Liver (tissue), 9 donors: ENCODE results near the gene CHD3. TPM values are rescaled to one million over a fixed set of nuclear protein-coding genes. Genes with fewer than 3 reads are reported as not detected.

Experiments used
- DNase-seq: peaks from one replicate; pipeline ENCODE4 v3.0.0-alpha.2; 2017; ENCODE audit warnings: low spot score
- H3K27ac ChIP-seq, 2 donors: one replicate each; pipeline ENCODE4 v1.7.0; 2013; ENCODE audit warnings: inconsistent platforms in 2 of 2, low read length in 2 of 2, control low read depth in 1 of 2, low read depth in 1 of 2, mild to moderate bottlenecking in 1 of 2
- H3K27me3 ChIP-seq, 4 donors: one replicate each; pipeline versions ENCODE4 v1.6.1 to v1.7.0; 2013; ENCODE audit warnings: low read length in 3 of 4, inconsistent platforms in 1 of 4, mild to moderate bottlenecking in 1 of 4, moderate library complexity in 1 of 4; ENCODE audit not compliant: control insufficient read depth in 4 of 4, insufficient read depth in 4 of 4
- H3K36me3 ChIP-seq, 4 donors: one replicate each; pipeline versions ENCODE4 v1.6.1 to v1.7.0; 2013; ENCODE audit warnings: low read length in 3 of 4, mild to moderate bottlenecking in 3 of 4, low read depth in 1 of 4, moderate library complexity in 1 of 4; ENCODE audit not compliant: control insufficient read depth in 4 of 4, insufficient read depth in 3 of 4
- H3K4me1 ChIP-seq, 4 donors: one replicate each; pipeline versions ENCODE4 v1.6.1 to v1.7.0; 2013; ENCODE audit warnings: low read length in 3 of 4, mild to moderate bottlenecking in 3 of 4, moderate library complexity in 1 of 4; ENCODE audit not compliant: control insufficient read depth in 4 of 4, insufficient read depth in 4 of 4
- H3K4me3 ChIP-seq, 3 donors: one replicate each; pipeline versions ENCODE4 v1.6.1 to v1.7.0; 2013; ENCODE audit warnings: low read length in 3 of 3, control low read depth in 1 of 3, low read depth in 1 of 3, mild to moderate bottlenecking in 1 of 3
- H3K9ac ChIP-seq, 2 donors: one replicate each; pipeline ENCODE4 v1.7.0; 2013; ENCODE audit warnings: low read length in 2 of 2, mild to moderate bottlenecking in 2 of 2, moderate library complexity in 2 of 2, control low read depth in 1 of 2, low read depth in 1 of 2
- H3K9me3 ChIP-seq, 4 donors: one replicate each; pipeline versions ENCODE4 v1.6.1 to v1.7.0; 2013; ENCODE audit warnings: low read length in 3 of 4; ENCODE audit not compliant: control insufficient read depth in 4 of 4
- EGR1 ChIP-seq, 2 donors: IDR thresholded peaks; 2 replicates each; pipeline ENCODE4 v1.6.1; 2016 to 2018; ENCODE audit warnings: antibody characterized with exemption in 2 of 2, low read depth in 2 of 2
- FOXA1 ChIP-seq: IDR thresholded peaks from 2 replicates; pipeline ENCODE4 v1.6.1; 2016; ENCODE audit warnings: antibody characterized with exemption
- FOXA2 ChIP-seq: IDR thresholded peaks from 2 replicates; pipeline ENCODE4 v1.6.1; 2016; ENCODE audit warnings: antibody characterized with exemption
- GABPA ChIP-seq, 2 donors: IDR thresholded peaks in 1 of 2; conservative IDR thresholded peaks in 1 of 2; 2 replicates each; pipeline ENCODE4 v1.6.1; 2016; ENCODE audit warnings: antibody characterized with exemption in 2 of 2, mild to moderate bottlenecking in 1 of 2, moderate library complexity in 1 of 2
- HNF4A ChIP-seq, 2 donors: conservative IDR thresholded peaks; 2 replicates each; pipeline ENCODE4 v1.6.1; 2016; ENCODE audit warnings: antibody characterized with exemption in 2 of 2, mild to moderate bottlenecking in 2 of 2
- HNF4G ChIP-seq: IDR thresholded peaks from 2 replicates; pipeline ENCODE4 v1.6.1; 2016; ENCODE audit warnings: antibody characterized with exemption
- JUND ChIP-seq, 2 donors: IDR thresholded peaks; 2 replicates each; pipeline ENCODE4 v1.6.1; 2016; ENCODE audit warnings: antibody characterized with exemption in 2 of 2
- NR2F2 ChIP-seq: IDR thresholded peaks from 2 replicates; pipeline ENCODE4 v1.6.1; 2016; ENCODE audit warnings: antibody characterized with exemption
- RAD21 ChIP-seq, 2 donors: IDR thresholded peaks; 2 replicates each; pipeline ENCODE4 v1.6.1; 2016; ENCODE audit warnings: antibody characterized with exemption in 2 of 2, mild to moderate bottlenecking in 2 of 2
- RXRA ChIP-seq, 2 donors: IDR thresholded peaks; 2 replicates each; pipeline ENCODE4 v1.6.1; 2017 to 2018; ENCODE audit warnings: antibody characterized with exemption in 2 of 2, mild to moderate bottlenecking in 1 of 2
- SP1 ChIP-seq: IDR thresholded peaks from 2 replicates; pipeline ENCODE4 v1.6.1; 2018; ENCODE audit warnings: antibody characterized with exemption, mild to moderate bottlenecking
- YY1 ChIP-seq: IDR thresholded peaks from 2 replicates; pipeline ENCODE4 v1.6.1; 2016; ENCODE audit warnings: antibody characterized with exemption, mild to moderate bottlenecking
- WGBS: extraction: QIAGEN DNeasy Blood & Tissue Kit; methylation state at CpG from one replicate; pipeline ENCODE4 v1.1.7; 2013; 5-methylcytosine and 5-hydroxymethylcytosine counted together
- polyA plus RNA-seq, 2 donors: library from polyadenylated mRNA; stranded (reverse) in 1 of 2; unstranded in 1 of 2; fragments of 200-250 nt in 1 of 2; fragments of >200 nt in 1 of 2; fragmentation: Nextera tagmentation in 1 of 2; extraction: Ambion mirVana in 1 of 2; gene quantifications; one replicate each; pipeline versions ENCODE4 v1.2.1 to v1.2.3, GENCODE V29; 2013 to 2015
- total RNA-seq, 2 donors: library from RNA; depleted of rRNA; stranded (reverse); fragments of >200 nt; gene quantifications; one replicate each; pipeline ENCODE4 v1.2.3, GENCODE V29; 2014
- TF ChIP-seq, protein P1 (sequence below): IDR thresholded peaks from 2 replicates; pipeline ENCODE4 v1.6.1; 2016; ENCODE audit warnings: antibody characterized with exemption, mild to moderate bottlenecking
- TF ChIP-seq, protein P2 (sequence below): IDR thresholded peaks from 2 replicates; pipeline ENCODE4 v1.6.1; 2016; ENCODE audit warnings: antibody characterized with exemption
- TF ChIP-seq, protein P3 (sequence below): fragments of 150-350 bp; IDR thresholded peaks from 2 replicates; pipeline ENCODE4 v1.5.1; 2017; ENCODE audit warnings: improper control_type of control experiment, low read depth, low read length; ENCODE audit not compliant: missing input control
- TF ChIP-seq, protein P4 (sequence below): IDR thresholded peaks from 2 replicates; pipeline ENCODE4 v1.6.1; 2016; ENCODE audit warnings: antibody characterized with exemption
- donor health status: healthy.
- donor health status: healthy.
- donor health status: healthy.
- donor health status: healthy.
- donor health status: healthy.

The CHD3 gene
- total and polyA plus RNA-seq, 4 donors: 1.9 to 14.4 (median 7.2) TPM

DNA sequence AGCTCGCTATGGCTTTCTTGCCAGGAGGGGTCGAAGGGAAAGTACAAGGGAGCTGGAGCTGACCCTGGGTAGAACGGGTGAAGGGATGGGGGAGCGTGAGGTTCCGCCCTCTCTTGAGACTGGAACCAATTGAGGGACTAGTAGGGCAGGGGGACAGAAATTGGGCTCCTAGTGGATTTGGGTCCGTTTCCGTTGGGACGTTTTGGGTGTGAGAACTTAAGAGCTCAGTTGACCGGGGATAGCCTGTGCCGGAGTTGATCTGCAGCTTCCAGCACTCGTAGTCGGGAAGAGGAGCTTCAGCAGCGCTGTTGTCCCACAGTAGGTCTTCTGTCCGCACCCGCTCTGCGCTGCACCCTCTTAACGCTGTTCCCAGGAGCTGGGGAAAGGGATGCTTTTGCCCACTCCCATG, 43.9 kb downstream of the CHD3 start:
- H3K9me3 ChIP-seq: no peaks in the 10 kb centered on the region
- peak overlapping the region; percentile 57 to 73 for H3K27ac ChIP-seq
- peak overlapping the region; percentile 8 to 88 for H3K9ac ChIP-seq
- H3K27me3 ChIP-seq: no peaks in the 10 kb centered on the region
- peak overlapping the region; percentile 69 to 95 (median 86) for H3K4me3 ChIP-seq
- peaks cover 0 to 12% (median 10%) of the 10 kb centered on the region in 4 donors for H3K36me3 ChIP-seq
- DNase-seq: peak; percentile 52
- peaks cover 5 to 27% (median 17%) of the 10 kb centered on the region in 4 donors for H3K4me1 ChIP-seq
- 2% methylated on average over 17 of the region's 17 CpGs for WGBS
- TF ChIP-seq, protein P1, sequence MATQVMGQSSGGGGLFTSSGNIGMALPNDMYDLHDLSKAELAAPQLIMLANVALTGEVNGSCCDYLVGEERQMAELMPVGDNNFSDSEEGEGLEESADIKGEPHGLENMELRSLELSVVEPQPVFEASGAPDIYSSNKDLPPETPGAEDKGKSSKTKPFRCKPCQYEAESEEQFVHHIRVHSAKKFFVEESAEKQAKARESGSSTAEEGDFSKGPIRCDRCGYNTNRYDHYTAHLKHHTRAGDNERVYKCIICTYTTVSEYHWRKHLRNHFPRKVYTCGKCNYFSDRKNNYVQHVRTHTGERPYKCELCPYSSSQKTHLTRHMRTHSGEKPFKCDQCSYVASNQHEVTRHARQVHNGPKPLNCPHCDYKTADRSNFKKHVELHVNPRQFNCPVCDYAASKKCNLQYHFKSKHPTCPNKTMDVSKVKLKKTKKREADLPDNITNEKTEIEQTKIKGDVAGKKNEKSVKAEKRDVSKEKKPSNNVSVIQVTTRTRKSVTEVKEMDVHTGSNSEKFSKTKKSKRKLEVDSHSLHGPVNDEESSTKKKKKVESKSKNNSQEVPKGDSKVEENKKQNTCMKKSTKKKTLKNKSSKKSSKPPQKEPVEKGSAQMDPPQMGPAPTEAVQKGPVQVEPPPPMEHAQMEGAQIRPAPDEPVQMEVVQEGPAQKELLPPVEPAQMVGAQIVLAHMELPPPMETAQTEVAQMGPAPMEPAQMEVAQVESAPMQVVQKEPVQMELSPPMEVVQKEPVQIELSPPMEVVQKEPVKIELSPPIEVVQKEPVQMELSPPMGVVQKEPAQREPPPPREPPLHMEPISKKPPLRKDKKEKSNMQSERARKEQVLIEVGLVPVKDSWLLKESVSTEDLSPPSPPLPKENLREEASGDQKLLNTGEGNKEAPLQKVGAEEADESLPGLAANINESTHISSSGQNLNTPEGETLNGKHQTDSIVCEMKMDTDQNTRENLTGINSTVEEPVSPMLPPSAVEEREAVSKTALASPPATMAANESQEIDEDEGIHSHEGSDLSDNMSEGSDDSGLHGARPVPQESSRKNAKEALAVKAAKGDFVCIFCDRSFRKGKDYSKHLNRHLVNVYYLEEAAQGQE: no peak
- TF ChIP-seq NR2F2 (no peak), EGR1 (IDR thresholded peaks at IDR 0.05; ENCODE audit: low read depth in 2 of 2) (no peak), SP1 (no peak), YY1 (no peak), RAD21 (IDR thresholded peaks at IDR 0.05) (no peak), HNF4G (no peak), HNF4A (conservative IDR thresholded peaks at IDR 0.05) (no peak)
- TF ChIP-seq, protein P2, sequence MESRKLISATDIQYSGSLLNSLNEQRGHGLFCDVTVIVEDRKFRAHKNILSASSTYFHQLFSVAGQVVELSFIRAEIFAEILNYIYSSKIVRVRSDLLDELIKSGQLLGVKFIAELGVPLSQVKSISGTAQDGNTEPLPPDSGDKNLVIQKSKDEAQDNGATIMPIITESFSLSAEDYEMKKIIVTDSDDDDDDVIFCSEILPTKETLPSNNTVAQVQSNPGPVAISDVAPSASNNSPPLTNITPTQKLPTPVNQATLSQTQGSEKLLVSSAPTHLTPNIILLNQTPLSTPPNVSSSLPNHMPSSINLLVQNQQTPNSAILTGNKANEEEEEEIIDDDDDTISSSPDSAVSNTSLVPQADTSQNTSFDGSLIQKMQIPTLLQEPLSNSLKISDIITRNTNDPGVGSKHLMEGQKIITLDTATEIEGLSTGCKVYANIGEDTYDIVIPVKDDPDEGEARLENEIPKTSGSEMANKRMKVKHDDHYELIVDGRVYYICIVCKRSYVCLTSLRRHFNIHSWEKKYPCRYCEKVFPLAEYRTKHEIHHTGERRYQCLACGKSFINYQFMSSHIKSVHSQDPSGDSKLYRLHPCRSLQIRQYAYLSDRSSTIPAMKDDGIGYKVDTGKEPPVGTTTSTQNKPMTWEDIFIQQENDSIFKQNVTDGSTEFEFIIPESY: no peak
- TF ChIP-seq, protein P3, sequence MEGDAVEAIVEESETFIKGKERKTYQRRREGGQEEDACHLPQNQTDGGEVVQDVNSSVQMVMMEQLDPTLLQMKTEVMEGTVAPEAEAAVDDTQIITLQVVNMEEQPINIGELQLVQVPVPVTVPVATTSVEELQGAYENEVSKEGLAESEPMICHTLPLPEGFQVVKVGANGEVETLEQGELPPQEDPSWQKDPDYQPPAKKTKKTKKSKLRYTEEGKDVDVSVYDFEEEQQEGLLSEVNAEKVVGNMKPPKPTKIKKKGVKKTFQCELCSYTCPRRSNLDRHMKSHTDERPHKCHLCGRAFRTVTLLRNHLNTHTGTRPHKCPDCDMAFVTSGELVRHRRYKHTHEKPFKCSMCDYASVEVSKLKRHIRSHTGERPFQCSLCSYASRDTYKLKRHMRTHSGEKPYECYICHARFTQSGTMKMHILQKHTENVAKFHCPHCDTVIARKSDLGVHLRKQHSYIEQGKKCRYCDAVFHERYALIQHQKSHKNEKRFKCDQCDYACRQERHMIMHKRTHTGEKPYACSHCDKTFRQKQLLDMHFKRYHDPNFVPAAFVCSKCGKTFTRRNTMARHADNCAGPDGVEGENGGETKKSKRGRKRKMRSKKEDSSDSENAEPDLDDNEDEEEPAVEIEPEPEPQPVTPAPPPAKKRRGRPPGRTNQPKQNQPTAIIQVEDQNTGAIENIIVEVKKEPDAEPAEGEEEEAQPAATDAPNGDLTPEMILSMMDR: no peak

DNA sequence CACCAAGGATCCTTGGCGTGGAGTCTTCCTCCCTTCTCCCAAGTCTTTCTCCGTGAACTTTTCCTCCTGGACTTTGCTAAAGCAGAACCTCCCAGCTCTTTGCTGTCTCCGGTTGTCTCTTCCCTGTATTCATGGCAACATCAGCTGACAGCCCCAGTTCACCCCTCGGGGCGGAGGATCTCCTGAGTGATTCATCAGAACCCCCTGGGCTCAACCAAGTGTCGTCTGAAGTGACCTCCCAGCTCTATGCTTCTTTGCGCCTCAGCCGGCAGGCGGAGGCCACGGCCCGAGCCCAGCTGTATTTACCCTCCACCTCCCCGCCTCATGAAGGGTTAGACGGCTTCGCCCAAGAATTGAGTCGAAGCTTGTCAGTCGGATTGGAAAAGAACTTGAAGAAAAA, 44.4 kb downstream of the CHD3 start:
- H3K27me3 ChIP-seq: no peaks in the 10 kb centered on the region
- H3K36me3 ChIP-seq: peaks cover 0 to 12% (median 10%) of the 10 kb centered on the region in 4 donors
- no peaks in the 10 kb centered on the region for H3K9me3 ChIP-seq
- H3K4me3 ChIP-seq: peak overlapping the region; percentile 69 to 95 (median 86)
- TF ChIP-seq, protein P1: no peak
- TF ChIP-seq FOXA1: no peak
- TF ChIP-seq FOXA2: no peak
- TF ChIP-seq RXRA (IDR thresholded peaks at IDR 0.05): no peak
- no peak for TF ChIP-seq HNF4G
- no peak for TF ChIP-seq RAD21 (IDR thresholded peaks at IDR 0.05)
- no peak for TF ChIP-seq JUND (IDR thresholded peaks at IDR 0.05)
- TF ChIP-seq GABPA (IDR thresholded peaks at IDR 0.05 in 1 of 2, conservative IDR thresholded peaks at IDR 0.05 in 1 of 2): no peak
- TF ChIP-seq, protein P4, sequence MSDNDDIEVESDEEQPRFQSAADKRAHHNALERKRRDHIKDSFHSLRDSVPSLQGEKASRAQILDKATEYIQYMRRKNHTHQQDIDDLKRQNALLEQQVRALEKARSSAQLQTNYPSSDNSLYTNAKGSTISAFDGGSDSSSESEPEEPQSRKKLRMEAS: no peak
- TF ChIP-seq, protein P2: no peak
- peaks cover 5 to 27% (median 17%) of the 10 kb centered on the region in 4 donors for H3K4me1 ChIP-seq
- peak; percentile 48 for DNase-seq
- WGBS: 38% methylated on average over 16 of the region's 16 CpGs
- no peak overlapping the region for H3K27ac ChIP-seq
- peak overlapping the region; percentile 8 to 50 for H3K9ac ChIP-seq
